Coronary artery (tissue), 2 donors: ENCODE results near the gene SLC16A9.

Experiments
- DNase-seq: peaks from one replicate; pipeline ENCODE4 v3.0.0-alpha.2; 2017; ENCODE audit warnings: low spot score
- H3K27ac ChIP-seq, 2 donors: fragments of 200-600 bp; sonication (generic); one replicate each; pipeline ENCODE4 v1.5.1; 2016 to 2019
- H3K4me3 ChIP-seq: fragments of 200-600 bp; sonication (generic); 2 replicates; pipeline ENCODE4 v1.5.1; 2016; ENCODE audit warnings: mild to moderate bottlenecking, moderate library complexity
- CTCF ChIP-seq: fragments of 200-600 bp; sonication (generic); IDR thresholded peaks from one replicate; pipeline ENCODE4 v1.5.1; 2019; ENCODE audit warnings: antibody characterized with exemption

Gene SLC16A9

GRCh38 chr10:59687657-59688056 lies 22.0 kb downstream of the SLC16A9 start:
- Histone ChIP-seq H3K4me3 (no peak overlapping the region), H3K27ac (no peak overlapping the region)
- DNase-seq = no peak
- no peak for TF ChIP-seq CTCF

DNA sequence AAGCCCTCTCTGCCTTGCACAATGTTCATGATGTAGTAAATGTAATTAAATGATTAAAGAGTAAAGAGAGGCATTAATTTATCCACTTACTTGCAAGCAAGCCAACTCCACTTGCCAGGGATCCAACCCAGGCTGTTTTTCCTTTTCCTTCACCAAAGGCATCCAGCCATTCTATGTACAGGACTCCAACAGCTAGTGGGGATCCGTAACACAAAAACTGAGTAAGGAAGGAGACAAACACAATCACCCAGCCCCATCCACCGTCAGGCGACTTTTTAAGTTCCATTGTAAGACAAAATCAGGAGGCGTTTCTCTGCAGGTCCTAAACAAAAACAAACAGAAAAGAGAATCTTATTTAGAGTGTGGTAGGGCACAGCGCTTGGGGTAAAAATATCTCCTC lies 25.6 kb downstream of the SLC16A9 start:
- no peak for DNase-seq
- Histone ChIP-seq H3K4me3 (no peak overlapping the region), H3K27ac (no peak overlapping the region)
- TF ChIP-seq CTCF = no peak

DNA sequence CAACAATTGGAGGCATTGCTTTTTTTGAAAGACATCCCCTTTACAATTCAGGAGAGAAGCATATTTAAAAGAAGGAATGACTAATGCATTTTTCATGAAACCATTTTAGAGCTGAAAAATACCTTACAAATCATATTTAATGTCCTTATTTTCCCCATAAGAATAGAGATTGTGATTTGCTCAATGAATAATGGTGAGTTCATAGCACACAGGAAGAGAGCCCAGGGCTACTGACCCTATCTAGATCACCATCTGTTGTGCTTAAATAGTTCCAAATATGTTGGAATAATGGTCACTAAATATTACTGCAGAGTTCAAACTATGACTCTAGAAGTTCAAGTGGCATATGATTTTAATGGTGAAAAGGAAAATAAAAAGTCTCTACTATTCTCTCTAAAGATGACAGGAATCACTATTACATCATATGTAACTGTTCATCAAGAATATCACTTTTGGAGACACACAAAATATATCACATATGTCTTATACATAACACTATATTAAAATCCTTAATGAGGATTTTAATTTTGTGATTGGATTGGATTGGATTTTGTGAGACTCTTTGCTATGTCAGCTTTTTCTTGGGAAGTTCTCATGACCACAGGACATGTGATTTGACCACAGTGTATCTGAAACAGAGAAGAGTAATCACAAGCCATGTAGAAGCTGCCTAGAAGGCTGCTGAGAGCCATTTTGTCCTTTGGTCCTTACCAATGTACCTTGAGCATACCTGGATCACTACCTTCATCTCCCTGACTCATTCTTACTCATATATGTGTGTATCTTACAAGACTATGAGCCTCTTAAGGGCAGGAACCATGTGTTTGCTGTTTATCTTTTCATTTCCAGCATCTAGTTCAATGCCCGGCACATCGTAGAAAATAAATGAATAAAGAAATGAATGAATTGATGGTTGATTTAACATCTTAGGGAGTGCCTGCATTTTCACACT lies 26.4 kb downstream of the SLC16A9 start:
- Histone ChIP-seq H3K27ac (no peak overlapping the region), H3K4me3 (no peak overlapping the region)
- DNase-seq = no peak
- TF ChIP-seq CTCF = no peak

DNA sequence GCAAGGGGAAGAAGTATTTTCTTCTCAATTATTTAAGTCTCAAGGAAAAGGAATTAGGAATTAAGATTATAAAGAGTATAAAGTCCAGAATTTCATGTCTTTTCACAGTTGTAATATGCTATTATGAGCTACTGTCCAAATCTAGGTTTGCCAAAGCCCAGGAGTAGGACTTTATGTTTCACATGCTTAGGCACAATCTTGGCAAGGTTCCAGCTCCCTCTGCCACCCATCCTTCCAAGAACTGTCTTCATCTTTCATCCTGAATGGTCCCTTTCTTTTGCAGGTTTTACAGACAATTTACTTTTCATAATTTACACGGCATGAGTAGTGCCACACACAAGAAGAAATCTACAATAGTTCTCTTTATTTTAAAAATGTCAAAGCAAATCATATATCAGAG lies 29.5 kb downstream of the SLC16A9 start:
- no peak overlapping the region for H3K27ac ChIP-seq
- DNase-seq = no peak
- no peak overlapping the region for H3K4me3 ChIP-seq
- TF ChIP-seq CTCF = no peak

GRCh38 chr10:59678884-59679301 lies 30.8 kb downstream of the SLC16A9 start:
- no peak for TF ChIP-seq CTCF
- DNase-seq = no peak
- H3K4me3 ChIP-seq = no peak overlapping the region
- no peak overlapping the region for H3K27ac ChIP-seq

GRCh38 chr10:59677253-59677831 lies 32.3 kb downstream of the SLC16A9 start:
- no peak for DNase-seq
- no peak for TF ChIP-seq CTCF
- Histone ChIP-seq H3K27ac (no peak overlapping the region), H3K4me3 (no peak overlapping the region)

GRCh38 chr10:59675812-59676211 lies 33.8 kb downstream of the SLC16A9 start:
- no peak for TF ChIP-seq CTCF
- DNase-seq = no peak
- H3K4me3 ChIP-seq = no peak overlapping the region
- H3K27ac ChIP-seq = no peak overlapping the region
